ENCODE measurements around the gene POLD2.
"Not testable (repeated sequence)": the region's sequence is repeated elsewhere in the genome, so short reads cannot be mapped to it uniquely, and the experiment has no call there.

The POLD2 gene

DNA sequence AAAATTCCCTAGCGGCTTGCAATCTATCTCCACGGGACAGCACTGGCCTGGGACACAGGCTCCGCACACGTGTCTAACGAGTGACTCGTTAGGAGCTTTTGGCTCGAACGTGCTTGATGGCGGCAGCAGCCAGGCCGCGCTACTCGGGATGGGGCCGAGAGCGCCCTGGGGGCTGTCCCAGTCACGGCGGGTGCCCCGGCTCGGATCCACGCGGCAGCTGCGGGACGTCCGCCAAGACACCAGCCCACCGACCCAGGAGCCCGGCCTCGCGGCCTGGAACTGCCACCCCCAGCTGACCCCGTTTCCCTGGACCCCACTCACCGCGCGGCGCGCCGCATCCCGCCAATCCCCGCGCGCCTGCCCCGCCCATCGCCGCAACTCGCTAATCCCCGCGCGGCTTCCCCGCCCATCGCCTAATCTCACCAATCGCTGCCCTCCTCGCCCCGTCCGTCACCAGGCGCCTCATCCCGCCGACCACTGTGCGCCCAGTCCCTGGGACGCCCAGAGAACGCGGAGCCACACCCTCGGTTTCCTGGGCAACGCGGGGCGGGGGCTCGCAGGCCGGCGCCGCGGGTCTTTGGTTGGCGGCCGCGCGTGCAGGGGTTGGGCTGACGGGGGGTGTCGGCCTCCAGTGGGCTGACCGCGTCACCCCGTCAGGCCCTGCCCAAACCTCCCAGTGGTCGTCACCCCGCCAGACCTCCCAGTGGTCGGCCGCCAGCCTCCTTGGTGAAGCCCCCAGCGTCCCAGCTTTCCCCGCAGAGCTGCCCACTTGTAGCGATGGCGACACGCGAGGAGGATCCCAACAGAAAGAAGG is at the start of gene POLD2:
Gene POLD2, minus strand, starts transcription at position 359 of the 814 bp plus-strand sequence. CDS start 1,495 bp downstream, outside the sequence.
- DNase-seq, result peak; percentile 98

DNA sequence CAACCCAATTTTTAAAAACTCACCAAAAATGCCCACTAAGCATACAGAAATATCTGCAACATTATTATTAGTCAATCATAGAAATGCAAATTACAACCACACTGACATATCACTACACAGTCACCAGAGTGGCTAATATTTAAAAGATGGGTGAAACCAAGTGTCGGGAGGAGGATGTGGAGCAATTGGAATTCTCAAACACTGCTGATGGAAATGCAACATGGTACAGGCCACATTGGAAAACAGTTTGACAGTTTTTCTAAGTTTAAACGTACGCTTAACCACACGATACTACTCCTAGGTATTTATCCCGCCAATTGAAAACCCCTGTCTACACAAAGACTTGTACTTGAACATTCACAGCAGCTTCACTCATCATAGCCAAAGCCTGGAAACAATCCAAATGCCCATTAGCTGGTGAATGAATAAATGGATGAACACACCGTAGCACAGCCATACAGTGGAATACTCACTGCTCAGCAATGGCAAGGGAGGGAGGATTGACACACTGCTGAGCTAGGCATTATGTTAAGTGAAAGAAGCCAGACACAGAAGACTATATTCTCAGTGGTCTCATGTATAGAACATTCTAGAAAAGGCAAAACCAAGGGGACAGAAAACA is 49.6 kb upstream of the POLD2 start:
- no peak for DNase-seq

DNA sequence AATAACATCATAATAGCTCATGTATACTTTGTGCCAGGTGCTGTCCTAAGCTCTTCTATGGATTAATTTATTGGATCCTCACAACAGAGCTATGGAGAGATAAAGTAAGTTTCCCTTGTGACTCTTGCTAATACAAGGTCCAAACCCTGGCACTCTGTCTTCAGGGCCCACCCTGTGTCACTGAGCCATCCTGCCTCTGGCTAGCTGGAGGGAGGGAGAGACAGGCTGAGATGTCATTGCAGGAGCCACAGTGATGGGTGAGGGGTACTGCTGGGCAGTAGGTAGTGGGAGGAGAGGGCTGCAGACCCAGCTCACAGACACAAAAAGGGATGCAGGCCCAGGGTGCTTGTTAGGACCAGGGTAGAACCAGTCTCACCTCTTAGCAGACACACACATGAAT is 49.0 kb upstream of the POLD2 start:
- no peak for DNase-seq

DNA sequence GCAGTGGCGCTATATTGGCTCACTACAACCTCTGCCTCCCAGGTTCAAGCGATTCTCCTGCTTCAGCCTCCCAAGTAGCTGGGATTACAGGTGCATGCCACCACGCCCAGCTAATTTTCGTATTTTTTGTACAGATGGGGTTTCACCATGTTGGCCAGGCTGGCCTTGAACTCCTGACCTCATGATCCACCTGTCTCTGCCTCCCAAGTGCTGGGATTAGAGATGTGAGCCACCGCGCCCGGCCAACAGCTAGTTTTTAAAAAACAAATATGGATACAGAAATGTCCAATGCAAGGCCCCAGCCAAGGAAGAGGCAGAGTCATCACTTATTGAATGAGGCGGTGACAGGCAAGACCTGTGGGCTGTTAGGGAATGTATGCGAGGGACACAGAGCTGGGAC is 48.6 kb upstream of the POLD2 start:
- not testable (repeated sequence) for DNase-seq

DNA sequence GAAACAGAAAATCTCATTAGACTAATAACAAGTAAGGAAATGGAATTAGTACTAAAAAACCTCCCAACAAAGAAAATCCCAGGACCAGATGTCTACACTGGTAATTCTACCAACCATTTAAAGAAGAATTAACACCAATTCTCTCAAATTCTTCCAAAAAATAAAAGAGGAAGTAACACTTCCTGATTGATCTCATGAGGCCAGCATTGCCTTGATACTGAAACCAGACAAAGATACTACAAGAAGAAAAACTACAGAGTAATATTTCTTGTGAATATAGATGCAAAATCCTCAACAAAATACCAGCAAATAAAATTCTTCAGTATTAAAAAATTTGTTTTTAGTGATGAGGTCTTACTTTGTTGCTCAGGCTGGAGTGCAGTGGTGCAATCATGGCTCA is 44.6 kb upstream of the POLD2 start:
- no peak for DNase-seq

DNA sequence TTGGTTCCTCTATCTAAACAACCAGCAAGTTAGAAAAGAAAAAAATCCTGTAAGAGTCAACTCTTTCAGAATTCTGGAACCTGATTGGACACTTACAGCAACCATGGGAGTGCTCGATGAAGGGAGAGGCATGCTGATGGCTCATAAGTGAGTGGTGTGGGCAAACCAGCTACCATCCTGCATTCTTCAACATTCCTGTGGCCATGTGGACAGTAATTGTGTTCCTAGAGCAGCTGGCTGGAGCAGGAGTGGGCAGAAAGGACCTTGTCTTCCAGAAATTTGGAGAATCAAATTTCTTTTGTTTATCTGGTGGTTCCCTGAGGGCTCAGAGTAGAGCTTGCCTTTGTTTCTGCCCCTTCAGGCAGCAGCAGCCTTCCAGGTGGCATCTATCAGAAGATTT is 40.2 kb upstream of the POLD2 start:
- DNase-seq, result no peak

DNA sequence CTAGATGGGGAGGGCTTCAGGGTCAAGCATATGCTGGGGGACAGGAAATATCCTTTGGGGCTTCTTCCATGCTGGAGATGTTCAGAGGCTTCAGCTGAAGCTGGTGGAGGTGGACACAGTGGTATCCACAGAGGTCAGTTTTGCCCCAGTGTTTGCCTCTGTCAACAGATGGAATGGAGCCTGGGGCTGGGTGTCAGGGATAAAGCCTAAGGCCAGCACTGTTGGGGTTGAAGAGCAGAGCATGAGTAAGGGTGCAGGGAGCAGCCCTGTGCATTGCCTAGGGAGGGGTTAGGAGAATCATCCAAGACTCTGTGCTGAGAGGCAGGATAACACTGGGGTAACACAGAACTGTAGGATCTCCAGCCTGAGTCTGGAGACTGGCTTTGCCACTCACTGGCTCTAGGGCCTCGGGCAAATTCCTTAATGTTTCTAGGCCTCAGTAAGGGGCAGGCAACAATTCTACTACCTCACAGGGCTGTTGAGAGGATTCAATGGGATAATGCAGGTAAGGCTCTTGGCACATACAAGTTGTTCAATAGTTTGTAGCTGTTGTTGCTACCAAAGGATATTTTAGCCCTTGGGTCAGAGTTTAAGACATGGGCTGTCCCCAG is 39.5 kb upstream of the POLD2 start:
- no peak for DNase-seq

DNA sequence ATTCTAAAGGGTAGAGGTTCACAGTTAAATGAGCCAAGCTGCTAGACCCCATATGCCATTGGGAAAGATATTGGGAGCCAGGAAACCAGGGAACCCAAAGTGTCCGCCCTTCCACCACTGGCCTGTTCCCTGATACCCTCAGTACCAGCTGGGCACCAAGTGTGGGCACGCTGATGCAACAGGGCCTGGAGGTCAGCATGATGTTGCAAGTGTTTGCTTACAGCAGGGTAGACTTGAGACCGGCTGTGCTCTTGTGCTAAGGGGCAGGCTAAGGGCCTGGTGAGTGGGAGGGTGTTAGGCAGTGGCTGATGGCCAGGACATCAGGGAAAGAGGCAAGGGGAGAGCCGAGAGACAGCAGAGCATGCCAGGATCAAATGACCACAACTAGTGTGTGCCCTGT is 38.8 kb upstream of the POLD2 start:
- DNase-seq, result no peak

DNA sequence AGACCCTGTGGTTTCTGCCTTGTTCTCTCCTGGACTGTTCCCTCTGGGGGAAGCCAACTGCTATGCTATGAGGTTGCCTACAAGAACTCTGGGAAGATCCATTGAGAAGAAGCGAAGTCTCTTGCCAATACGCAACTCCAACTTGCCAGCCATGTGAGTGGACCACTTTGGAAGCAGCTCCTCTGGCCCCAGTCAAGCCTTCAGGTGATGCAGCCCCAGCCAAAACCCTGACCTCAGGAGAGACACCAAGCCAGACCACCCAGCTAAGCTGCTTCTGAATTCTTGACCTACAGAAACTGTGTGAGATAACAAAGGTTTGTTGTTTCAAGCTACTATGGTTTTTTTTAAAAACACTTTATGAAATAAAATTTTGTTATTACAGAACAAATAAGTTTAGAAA is 38.0 kb upstream of the POLD2 start:
- no peak for DNase-seq

DNA sequence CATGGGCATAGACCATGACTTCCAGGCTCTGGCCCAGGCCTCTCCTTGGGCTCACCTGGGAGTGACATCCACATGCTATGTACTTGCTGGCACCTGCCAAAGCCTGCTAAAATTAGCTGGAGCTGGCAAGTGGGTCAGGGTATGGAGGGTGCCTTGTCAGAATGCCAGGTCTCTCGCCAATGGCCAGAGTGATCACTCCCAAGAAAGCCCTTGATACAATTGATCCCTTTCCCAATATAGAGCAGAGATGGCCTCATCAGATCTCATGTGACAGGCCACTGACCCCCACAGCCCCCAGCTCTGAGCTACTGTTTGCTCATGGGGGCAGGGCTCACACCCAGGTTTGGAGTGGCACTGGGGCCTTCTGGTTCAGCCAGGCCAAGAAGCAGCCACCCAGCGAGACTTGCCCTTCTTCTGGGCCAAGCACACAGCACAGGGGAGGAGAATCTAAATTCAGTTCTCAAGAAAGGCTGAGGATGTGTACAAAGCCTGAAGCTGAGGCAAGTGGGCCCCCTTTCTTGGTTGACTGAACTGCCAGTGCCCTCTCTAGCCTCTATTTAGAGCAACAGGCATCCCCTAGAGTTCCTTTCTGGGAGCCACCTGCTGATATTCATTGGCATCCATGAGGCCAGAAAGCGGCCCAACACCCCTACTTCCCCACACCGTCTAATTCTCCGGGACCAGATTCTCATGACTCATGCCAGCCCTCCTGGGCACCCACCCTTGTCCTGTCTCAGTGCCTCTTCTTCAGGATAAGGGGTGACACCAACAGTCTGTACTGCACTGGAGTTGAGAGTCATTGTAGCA is 36.7 kb upstream of the POLD2 start:
- DNase-seq, result no peak

DNA sequence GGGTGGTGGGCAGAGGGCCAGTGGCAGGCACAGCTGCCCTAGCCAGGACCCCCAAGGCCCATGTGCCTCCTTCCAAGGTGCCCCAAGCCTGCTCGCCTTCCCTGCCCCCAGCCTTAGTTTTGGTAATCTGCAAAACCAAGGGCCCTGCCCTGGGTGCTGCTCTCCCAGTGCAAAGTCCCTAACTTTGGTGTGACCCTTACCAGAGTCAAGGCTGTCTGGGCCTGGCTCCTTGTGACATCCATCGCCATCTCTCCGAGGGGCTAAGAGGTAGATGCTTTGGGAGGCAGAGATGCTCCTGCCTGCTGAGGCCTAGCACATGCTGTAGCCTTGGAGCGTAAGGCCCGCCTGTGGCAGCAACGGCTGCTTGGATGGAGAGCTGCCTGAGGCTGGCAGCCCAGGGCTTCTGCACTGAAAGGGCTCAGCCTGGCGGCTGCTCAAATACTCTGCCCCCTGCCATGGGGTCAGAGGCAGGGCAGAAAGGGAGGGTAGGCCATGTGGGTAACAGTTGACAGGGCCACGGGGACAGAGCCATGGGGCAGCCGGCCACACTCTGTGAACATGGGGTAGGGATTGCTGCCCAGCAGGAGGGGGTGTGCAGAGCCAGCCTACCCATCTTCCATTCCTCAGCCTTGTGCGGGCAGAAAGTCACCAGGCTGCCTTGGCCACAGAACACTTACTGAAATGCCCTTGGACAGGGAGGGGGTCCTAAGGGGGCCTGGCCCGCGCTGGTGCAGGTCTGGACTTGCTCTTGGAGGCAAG is 35.7 kb upstream of the POLD2 start:
- DNase-seq, result no peak

DNA sequence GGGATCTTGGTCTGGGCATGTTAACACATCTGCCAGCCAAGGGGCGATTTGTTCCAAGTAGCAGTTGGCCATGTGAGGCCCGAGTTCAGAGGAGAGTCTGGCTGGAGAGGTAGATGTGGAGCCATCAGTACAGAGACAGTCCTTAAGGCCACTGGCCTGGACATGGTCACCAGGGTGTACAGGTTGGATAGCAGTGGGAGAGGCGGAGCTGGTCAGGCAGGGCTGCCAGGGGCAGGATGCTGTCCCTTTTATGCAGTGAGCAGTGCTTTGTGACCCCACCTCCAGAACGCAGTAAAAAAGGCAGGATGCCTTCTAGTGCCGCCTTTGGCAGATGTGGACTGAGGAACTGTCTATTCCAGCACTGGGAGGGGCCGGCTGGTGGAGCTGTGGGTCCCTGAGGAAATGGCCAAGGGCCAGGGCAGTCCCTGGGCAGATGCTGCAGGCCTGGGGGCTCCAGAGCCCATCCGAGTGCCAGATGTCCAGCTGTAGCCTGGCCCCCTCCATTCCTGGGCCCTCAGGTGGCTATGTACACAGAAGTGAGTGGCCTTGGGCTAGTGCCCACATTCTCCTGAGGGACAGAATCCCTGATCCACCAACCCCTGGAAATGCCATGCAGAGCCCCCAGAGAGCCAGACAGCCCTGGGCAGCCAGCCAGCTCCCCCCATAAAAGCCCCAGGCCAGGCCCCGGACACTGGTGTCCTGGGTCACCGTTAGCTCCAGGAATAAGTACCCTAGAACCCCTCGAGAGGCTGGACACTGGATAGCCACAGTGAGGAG is 34.9 kb upstream of the POLD2 start:
- DNase-seq, result no peak

DNA sequence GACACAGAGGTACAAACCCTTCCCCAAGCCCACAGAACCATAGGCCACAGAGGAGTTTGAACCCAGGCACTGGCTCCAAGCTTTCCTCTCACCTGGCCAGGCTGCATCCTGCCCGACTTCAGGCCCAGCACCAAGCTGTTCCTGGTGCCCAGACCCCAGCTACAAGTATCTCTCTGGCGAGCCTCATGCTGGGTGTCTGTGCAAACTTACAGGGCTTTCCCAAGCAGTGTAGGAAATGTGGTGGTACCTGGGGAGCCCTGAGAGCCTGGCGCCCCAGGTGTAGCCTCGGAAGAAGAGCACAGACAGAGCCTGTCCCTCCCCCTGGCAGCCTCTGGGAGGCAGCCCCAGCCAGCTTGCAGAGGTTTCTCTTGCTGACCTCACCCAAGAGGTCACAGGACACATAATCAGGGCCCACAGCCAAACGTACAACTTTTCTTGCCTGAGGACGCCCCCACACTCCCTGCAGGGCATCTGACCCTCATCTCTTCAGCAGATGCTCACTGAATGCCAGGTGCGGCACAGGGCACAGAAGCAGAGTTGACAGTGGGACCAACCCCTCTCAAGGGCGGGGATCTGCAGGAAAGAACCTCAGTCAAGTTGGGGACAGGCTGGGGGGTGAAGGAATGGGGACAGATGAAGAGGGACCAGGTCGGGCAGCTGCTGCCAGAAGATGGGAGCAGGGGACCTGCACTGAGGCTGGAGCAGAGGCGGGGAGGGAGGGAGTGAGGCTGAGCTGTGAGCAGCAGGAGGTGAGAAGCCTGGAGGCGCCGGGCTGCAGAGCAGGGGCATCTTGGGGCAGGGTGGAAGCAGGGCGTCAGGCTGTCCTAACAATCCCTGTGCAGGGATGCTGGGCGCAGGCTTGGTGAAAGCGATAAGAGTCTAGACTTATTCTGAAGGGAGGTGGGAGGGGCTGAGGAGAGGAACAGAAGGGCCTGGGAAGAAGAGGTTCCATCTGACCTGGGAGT is 34.0 kb upstream of the POLD2 start:
- DNase-seq, result no peak

DNA sequence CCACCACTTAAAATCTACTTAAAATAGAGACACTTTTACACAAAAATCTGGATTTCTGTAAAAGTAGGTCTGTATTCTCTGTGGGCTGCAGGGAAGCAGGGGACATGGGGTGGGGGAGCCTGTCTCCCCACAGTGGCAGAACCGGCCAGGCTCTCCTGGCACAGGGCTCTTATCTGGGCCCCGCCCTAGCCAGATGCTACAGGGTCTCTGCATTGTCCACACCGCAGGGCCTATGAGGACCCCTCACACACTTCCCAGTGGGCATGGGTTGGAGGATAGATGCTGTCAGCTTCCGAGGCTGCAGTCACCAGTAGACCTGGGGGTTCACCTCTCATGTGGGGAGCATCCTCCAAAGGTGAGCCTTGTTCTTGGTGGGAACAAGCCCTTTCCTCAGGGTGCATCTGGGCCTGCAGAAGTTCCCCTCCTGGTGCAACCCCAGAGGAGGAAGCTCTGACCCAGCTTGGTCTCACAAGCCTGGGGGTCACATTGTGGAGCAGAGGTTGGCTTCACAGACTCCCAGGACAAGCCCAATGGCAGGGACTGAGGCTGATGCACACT is 33.2 kb upstream of the POLD2 start:
- no peak for DNase-seq

DNA sequence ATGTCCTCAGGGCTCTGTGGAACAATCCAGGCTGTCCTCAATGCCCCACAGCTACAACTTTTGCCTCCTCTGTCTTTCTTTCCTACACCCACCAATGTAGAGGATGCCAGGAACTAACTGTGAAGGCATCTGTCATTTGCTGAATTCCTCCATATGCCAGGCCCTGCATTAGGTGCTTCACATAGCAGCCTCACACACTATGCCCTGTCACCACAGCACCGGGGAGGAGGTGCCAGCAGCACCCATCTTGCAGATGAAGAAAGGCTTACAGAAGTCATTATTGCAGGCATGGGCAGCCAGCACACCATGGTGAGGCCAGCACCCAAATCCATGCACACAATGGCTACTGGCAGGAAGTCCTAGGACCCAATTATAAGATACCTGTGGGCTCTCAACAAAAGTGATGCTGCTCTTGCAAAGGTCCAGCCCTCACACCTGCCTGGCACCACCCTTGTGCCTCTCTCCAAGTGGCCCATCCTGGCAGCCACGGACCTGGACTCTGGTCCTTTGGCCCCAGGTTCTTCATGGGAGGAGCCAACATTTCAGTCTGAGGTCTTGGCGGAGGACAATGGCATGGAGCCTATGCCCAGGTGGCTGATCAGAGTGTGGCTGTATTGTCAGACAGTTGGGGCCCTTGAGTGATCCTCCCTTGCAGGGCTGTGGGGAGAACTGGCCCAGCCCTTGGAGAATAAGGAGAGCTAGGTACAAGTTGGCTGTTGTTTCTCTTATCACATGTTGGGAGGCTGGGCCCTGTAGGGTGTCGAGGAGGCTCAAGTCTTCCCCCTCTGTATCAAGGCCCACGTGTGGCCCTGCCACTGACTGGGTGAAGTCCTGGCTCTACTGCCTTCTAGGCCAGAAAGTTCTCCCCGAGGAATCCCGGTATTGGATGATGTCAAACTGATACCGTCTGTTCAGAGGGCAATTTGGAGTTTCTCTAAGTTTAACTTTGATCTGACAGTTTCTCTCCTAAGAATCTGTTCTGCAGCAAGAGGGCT is 32.1 kb upstream of the POLD2 start:
- no peak for DNase-seq

DNA sequence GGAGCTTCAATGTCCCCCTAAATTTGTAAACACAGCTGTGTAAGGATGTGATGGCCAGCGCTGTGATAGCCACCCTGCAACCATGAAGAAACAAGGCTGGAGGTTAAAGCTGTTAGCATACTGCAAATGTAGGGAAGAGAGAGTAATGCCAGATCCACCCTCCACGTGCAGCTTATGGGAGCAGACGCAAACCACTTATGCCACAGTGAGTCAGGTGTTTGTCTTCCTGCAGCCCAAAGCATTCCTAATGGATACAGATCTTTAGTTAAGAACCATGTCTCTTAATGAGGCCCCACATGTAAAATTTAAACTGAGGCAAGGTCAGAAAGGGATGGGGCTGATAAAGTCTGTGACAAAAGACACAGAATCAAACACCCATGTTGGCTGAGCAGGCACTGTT is 31.4 kb upstream of the POLD2 start:
- DNase-seq, result no peak

DNA sequence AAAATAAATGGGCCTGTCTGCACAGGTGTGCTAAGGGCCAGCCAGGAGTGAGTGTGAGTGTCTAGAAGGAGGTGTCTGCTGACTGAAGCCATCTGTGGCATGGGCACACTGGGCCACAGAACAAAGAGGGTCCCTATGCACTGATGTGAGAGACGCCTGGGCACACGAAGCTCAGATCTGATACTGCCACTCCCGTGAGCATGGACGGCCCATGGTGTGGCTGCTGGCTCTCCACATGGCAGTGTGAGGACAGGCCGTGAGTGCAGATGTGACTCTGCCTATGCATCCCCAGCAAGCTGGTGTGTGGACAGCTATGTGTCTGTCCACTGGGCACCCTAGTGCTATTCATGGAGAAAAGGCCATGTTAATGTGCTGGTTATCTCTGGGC is 30.6 kb upstream of the POLD2 start:
- no peak for DNase-seq

DNA sequence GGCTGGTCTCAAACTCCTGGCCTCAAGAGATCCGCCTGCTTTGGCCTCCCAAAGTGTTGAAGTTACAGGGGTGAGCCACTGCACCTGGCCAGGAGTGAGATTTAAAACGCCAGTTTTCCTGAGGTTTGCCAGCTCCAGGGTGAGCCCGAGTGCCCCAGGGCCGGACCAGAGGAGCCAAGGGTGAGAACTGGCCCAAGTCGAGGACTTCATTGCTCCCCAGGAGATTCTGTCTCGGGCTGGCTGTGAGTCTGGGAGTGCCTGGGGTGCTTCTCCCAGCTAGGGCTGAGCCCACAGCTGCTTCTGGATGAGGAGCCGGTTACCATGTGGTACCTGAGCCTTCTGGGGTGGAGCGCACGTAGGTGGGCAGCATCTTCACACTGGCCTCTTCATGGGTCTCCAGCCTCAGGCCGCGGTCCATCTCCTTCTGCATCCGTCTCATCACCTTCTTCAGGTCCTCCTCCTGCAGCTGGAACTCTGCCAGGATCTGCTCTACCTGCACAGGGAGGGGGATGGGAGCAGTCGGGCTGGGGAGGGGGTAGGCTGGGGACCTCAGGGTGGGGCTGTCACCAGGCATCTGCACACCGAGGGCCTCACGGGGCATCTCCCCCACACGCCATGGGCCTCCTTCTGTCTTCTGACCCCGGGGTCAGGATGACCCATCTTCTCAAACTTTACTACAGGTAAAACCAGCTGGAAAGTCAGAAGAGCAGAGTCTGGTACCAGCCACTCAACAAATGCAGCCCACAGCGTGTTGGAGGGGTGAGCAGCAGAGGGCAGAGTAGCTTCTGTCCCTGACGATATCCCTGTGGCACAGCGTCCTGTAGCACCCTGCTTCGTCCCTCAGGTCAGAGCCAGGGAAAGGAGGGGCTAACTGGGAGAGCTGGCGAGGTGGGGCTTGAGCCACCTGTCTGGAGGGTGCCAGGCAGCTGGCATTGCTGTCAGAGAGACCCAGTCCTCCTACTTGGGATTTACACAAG is 29.9 kb upstream of the POLD2 start:
- DNase-seq, result no peak
